ENCODE data around the gene SLC30A3. TPM values are rescaled to one million over a fixed set of nuclear protein-coding genes. Genes with fewer than 3 reads are reported as not detected.

SLC30A3 gene
- total RNA-seq, 1 experiment from 2014 or later = 0.46 TPM

DNA sequence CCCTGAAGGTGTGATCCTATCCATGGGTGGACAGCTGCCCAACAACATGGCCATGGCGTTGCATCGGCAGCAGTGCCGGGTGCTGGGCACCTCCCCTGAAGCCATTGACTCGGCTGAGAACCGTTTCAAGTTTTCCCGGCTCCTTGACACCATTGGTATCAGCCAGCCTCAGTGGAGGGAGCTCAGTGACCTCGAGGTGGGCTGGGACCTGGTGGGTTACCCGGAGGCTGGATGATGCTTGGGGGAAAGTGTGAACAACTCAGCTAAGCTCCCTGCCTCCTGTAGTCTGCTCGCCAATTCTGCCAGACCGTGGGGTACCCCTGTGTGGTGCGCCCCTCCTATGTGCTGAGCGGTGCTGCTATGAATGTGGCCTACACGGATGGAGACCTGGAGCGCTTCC is 29.5 kb downstream of the SLC30A3 start:
- no peak for DNase-seq (ENCODE audit: low spot score)

GRCh38 chr2:27231921-27232320 is 30.9 kb downstream of the SLC30A3 start:
- DNase-seq (ENCODE audit: low spot score) = no peak

- DNase-seq (ENCODE audit: low spot score) = no peak
Observed at GRCh38 chr2:27227501-27227900, 35.3 kb downstream of the SLC30A3 start.

GRCh38 chr2:27225526-27225925 is 37.3 kb downstream of the SLC30A3 start:
- no peak for DNase-seq (ENCODE audit: low spot score)

- no peak for DNase-seq (ENCODE audit: low spot score)
Observed at GRCh38 chr2:27223416-27223815, 39.4 kb downstream of the SLC30A3 start.

DNA sequence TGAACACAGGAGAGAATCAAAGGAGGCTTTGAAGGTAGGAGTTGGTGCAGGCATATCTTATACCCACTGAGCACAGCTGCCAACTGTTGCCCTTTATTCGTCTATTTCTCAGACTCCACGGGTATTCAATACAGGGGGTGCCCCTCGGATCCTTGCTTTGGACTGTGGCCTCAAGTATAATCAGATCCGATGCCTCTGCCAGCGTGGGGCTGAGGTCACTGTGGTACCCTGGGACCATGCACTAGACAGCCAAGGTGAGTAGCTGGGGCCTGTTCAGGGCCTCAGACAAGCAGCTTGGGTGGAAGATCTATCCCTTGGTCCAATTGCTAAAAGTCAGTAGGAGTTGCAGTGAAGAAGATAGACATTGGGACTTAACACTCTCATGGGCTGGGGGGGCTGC is 40.4 kb downstream of the SLC30A3 start:
- DNase-seq (ENCODE audit: low spot score) = no peak

GRCh38 chr2:27221166-27221565 is 41.7 kb downstream of the SLC30A3 start:
- DNase-seq (ENCODE audit: low spot score) = no peak

DNA sequence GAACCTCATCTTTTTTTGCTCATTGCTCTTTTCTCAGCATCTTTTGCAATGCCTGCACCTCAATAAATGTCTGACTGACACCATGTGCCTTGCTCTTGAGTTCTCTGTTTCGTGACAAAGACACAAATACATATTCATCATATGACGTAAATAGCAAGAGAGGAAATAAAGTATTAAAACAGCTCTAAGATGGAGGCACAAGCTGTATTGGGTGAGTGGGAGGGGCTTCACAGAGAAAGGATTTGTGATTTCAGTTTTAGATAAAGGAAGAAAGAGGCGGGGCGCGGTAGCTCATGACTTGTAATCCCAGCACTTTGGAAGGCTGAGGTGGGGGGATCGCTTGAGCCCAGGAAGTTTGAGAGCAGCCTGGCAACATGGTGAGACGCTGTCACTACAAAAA is 42.8 kb downstream of the SLC30A3 start:
- no peak for DNase-seq (ENCODE audit: low spot score)

DNA sequence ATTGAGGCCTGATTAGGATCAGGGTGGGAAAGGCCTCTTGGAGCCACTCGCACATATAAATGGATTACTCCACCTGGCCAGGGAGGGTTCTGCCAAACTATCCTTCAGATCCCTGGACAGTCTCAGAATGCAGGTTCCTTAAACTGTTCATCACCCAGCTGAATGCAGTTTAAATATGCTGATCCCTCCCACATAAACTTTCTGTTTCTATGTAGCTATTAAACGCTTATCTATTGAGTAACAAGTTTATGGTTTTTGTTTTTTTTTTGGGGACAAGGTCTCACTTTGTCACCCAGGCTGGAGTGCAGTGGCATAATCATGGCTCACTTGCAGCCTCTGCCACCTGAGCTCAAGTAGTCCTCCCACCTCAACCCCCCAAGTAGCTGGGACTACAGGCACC is 43.8 kb downstream of the SLC30A3 start:
- DNase-seq (ENCODE audit: low spot score) = no peak

DNA sequence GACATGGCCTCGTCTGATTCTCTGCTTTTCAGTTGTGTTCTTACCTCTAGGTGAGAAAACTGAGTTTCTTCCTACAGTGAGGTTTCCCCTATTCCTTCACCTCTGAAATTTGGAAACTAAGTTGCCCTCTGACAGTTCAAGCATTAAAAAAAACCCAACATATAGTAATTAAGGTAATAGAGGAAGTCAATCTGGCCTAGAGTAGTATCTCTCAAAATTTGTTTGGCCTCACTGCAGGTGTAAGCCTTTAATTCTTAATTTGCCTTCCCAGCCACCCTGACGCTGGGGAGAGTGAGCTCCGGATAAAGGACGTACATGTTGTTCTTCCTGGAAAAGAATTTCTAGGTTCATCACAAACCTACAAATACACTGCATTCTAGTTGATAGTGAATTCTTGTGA is 44.2 kb downstream of the SLC30A3 start:
- DNase-seq (ENCODE audit: low spot score) = no peak

- DNase-seq (ENCODE audit: low spot score) = peak; percentile 47
Observed at GRCh38 chr2:27217173-27218121, 45.4 kb downstream of the SLC30A3 start, which contains the start of gene CAD. CAD (plus strand) TSS chr2:27217369; CDS start chr2:27217552, 183 bp downstream.

DNA sequence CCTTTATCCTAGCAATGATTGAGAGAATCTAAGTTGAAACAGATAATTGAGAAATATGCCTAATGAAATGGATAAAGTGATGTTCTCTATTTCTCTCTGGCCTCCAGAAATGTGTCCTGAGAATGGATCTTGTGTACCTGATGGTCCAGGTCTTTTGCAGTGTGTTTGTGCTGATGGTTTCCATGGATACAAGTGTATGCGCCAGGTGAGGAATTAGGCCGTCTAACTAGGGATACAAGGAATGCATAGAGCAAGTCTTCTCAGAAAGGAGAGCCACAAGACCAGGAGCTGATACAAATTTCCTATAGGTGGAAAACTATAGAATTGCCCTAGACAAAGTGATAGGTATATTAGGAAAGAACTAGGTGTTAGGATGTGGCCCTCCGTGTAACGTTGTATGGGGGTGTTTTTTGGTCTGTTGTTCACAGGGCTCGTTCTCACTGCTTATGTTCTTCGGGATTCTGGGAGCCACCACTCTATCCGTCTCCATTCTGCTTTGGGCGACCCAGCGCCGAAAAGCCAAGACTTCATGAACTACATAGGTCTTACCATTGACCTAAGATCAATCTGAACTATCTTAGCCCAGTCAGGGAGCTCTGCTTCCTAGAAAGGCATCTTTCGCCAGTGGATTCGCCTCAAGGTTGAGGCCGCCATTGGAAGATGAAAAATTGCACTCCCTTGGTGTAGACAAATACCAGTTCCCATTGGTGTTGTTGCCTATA is 46.3 kb downstream of the SLC30A3 start:
- no peak for DNase-seq (ENCODE audit: low spot score)

DNA sequence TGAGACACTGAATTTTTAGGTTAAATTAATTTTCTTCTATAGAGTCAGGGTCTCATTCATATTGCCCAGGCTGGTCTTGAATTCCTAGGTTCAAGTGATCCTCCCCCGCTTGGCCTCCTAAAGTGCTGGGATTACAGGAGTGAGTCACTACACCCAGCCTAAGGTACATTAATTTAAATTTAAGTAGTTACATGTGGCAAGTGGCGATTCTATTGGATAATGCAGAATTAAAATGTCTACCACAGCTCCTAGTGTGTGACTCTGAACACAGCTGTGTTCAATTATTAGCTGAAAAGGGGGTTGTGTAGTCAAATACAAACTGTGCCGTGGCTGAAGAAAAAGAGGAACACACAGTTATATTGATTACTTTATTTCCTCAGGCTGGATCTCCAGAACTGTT is 47.9 kb downstream of the SLC30A3 start:
- DNase-seq (ENCODE audit: low spot score) = no peak

GRCh38 chr2:27212626-27213471 is 50.0 kb downstream of the SLC30A3 start:
- no peak for DNase-seq (ENCODE audit: low spot score)

DNA sequence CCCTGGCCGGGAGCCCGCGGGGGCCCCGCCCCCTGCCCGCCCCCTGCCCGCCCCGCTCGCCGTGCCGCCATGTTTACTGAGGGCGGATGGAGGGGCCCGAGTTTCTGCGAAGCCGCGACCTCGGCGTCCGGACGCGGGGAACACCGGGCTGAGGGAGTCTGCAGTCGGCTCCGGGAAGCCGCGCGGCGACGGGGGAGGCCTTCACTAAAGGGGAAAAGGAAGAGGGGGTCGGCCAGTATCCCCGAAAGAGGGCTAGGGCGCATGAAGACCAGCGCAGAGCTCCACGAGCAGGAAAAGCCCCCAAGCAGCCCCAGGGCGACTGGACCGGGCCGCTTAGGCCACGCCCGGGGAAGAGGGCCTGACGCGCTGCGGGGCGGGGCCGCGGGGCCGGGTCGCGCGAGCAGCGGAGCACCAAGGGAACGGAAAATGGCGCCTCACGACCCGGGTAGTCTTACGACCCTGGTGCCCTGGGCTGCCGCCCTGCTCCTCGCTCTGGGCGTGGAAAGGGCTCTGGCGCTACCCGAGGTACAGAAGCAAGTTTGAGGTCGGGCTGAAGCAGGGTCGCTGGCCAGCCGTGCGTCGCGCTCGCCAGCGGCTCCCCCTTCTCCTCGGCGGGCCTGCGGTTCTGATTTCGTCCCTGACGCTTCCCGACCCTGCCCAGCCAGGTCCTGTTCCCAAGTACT is 50.8 kb downstream of the SLC30A3 start, which contains the start of the genes ATRAID and SLC5A6:
TSS of gene ATRAID (plus strand) at position 99 of the 683 bp plus-strand sequence. CDS start at position 427, 328 bp downstream.
TSS of gene SLC5A6 (minus strand) at position 326 of the 683 bp plus-strand sequence. CDS start 4,618 bp downstream, outside the sequence.
- peak; percentile 52 for DNase-seq (ENCODE audit: low spot score)

DNA sequence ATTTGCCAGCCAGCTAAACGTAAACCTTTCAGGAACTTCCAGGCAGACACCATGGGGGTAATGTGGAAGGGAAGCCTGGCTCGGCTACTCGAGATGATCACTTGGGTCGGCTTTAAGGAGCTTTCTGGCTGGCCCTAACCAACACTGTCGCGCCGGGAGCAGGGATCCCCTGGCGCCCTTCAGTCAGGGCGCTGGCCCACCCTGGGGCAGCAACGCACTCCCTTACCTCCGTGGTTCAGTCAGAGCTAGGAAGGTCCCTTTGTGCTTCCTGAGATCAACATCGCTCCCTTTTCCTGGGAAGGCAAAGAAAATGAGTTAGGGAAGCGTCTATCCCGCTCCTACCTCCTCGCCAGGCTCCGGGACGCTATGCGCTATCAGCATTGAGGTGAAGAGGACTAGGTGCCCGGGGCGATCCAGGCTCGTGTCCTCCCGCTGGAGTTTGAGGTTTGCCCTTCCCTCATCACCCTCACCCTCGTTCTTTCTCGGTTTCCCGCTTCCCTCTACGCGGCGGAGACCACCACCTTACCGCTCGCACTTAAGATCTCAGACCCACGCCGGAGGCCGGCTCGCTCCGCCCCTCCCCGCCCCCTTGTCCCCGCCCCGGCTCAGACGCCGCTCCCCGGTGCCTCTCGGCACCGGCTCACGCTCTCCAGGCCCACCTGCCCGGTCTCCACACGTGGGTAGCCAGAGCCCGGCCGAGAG is 51.5 kb downstream of the SLC30A3 start:
- no peak for DNase-seq (ENCODE audit: low spot score)

DNA sequence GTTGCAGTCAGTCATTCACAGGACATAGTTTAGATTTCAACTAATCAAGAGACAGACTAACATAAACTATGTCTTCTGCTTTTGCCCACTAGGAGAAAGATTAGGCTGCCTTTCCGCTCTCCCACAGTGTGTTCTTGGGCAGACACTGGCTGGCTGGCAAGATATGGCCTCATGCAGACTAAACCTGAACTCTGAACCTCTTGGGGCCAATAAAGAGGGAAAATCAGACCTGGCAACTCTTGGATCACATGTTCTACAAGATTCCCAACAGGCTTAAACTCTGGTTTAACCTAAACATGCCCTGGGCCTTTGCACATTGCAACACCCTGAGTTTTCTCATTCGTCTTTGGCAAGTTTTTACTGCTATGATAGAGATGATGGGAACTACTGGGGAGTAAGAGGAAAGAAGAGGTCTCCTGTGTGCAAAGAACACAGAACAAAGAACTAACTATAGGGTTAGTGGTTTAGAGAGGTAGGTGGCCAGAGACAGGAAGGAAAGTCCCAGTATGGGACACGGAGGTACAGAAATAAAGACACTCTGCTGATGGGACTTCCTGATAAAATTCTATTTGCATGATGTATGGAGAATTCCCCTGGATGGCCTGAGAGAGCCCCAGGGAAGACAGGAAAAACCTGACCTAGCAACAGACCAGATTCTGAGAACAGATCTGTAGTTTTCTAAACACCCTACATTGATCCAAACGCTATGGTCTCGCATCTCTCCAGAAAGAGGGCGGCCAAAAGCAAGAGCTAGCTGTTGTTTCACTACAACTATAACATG is 53.0 kb downstream of the SLC30A3 start:
- DNase-seq (ENCODE audit: low spot score) = no peak

GRCh38 chr2:27208486-27209050 is 54.3 kb downstream of the SLC30A3 start:
- DNase-seq (ENCODE audit: low spot score) = no peak

DNA sequence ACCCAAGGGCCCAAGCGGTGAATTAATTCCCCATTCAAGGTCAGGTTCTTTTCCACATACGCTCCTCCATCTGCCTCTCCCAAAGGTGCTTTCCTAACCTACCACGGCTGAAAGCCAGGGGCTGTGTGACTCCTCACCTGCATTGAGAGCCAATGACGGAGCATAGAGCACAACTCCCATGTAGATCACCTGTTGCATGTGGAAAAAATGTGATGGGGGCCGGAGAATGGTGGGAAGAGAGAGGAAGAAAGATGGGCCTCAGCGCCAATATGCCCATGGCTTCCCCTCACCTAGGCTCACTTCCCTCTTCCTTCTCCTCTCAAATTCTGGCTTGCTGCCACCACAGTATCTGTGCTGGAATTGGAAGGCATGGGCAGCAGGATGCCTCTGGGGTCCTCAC is 56.5 kb downstream of the SLC30A3 start:
- no peak for DNase-seq (ENCODE audit: low spot score)
